ENCODE data around the gene RNF34. TPM values are rescaled to one million over a fixed set of nuclear protein-coding genes. Genes with fewer than 3 reads are reported as not detected.

Gene RNF34
- polyA plus RNA-seq, 2 donors: 13.6 to 13.8 TPM

DNA sequence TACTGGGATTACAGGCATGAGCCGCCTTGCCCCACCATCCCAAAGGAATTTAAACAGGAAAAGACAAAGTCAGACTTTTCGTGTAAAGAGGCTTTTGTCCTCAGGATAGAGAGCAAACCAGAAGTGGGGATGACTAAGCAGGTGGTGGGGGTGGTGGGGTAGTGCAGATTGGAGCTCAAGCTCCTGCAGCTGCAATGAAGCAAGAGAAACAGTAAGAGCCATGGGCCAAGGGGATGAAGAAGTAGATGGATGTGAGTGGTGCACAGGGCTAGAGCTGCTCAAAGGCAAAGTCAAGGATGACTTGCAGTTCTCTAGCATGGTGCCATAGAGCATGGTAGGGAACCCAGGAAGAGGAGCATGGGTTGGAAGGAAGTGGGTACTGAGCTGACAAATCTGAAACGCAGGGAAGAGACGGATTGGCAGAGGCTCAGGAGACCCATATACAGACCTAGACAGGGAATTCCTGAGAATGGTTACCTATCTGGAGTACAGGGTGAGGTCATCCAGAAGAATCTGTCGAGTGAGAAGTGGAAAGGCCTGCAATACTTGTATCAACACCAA is 11.4 kb upstream of the RNF34 start:
- WGBS, 2 donors: 62 to 69% methylated on average over 5 of the region's 5 CpGs
- Histone ChIP-seq H3K4me1 (ENCODE audit: control insufficient read depth in 2 of 2, insufficient read depth in 2 of 2, low read length in 1 of 2) (no peaks in the 10 kb centered on the region), H3K27ac (ENCODE audit: low read depth in 2 of 2, low read length in 1 of 2) (no peak overlapping the region), H3K27me3 (ENCODE audit: control insufficient read depth in 1 of 2, insufficient read depth in 2 of 2, low read length in 2 of 2) (no peaks in the 10 kb centered on the region), H3K9me3 (ENCODE audit: control insufficient read depth in 2 of 2, insufficient read depth in 1 of 2, low read depth in 1 of 2, low read length in 1 of 2) (no peaks in the 10 kb centered on the region), H3K36me3 (ENCODE audit: control insufficient read depth in 2 of 2, insufficient read depth in 2 of 2, low read length in 1 of 2) (no peaks in the 10 kb centered on the region), H3K4me3 (ENCODE audit: low read depth in 1 of 2, low read length in 2 of 2) (no peak overlapping the region)

- H3K27ac ChIP-seq (ENCODE audit: low read depth in 2 of 2, low read length in 1 of 2): no peak overlapping the region
- 54 to 83% methylated on average over 2 of the region's 2 CpGs for WGBS, 2 donors
- H3K4me3 ChIP-seq (ENCODE audit: low read depth in 1 of 2, low read length in 2 of 2): no peak overlapping the region
- H3K9me3 ChIP-seq (ENCODE audit: control insufficient read depth in 2 of 2, insufficient read depth in 1 of 2, low read depth in 1 of 2, low read length in 1 of 2): no peaks in the 10 kb centered on the region
- H3K4me1 ChIP-seq (ENCODE audit: control insufficient read depth in 2 of 2, insufficient read depth in 2 of 2, low read length in 1 of 2): no peaks in the 10 kb centered on the region
- no peaks in the 10 kb centered on the region for H3K27me3 ChIP-seq (ENCODE audit: control insufficient read depth in 1 of 2, insufficient read depth in 2 of 2, low read length in 2 of 2)
- no peaks in the 10 kb centered on the region for H3K36me3 ChIP-seq (ENCODE audit: control insufficient read depth in 2 of 2, insufficient read depth in 2 of 2, low read length in 1 of 2)
Observed at GRCh38 chr12:121390856-121391255, 9.1 kb upstream of the RNF34 start.

- H3K36me3 ChIP-seq (ENCODE audit: control insufficient read depth in 2 of 2, insufficient read depth in 2 of 2, low read length in 1 of 2): no peaks in the 10 kb centered on the region
- no peaks in the 10 kb centered on the region for H3K4me1 ChIP-seq (ENCODE audit: control insufficient read depth in 2 of 2, insufficient read depth in 2 of 2, low read length in 1 of 2)
- WGBS, 2 donors: 63% methylated on average over 10 of the region's 10 CpGs
- no peaks in the 10 kb centered on the region for H3K9me3 ChIP-seq (ENCODE audit: control insufficient read depth in 2 of 2, insufficient read depth in 1 of 2, low read depth in 1 of 2, low read length in 1 of 2)
- H3K27ac ChIP-seq (ENCODE audit: low read depth in 2 of 2, low read length in 1 of 2): no peak overlapping the region
- no peaks in the 10 kb centered on the region for H3K27me3 ChIP-seq (ENCODE audit: control insufficient read depth in 1 of 2, insufficient read depth in 2 of 2, low read length in 2 of 2)
- no peak overlapping the region for H3K4me3 ChIP-seq (ENCODE audit: low read depth in 1 of 2, low read length in 2 of 2)
Observed at GRCh38 chr12:121391619-121392324, 8.1 kb upstream of the RNF34 start.

- H3K27me3 ChIP-seq (ENCODE audit: control insufficient read depth in 1 of 2, insufficient read depth in 2 of 2, low read length in 2 of 2): no peaks in the 10 kb centered on the region
- H3K27ac ChIP-seq (ENCODE audit: low read depth in 2 of 2, low read length in 1 of 2): no peak overlapping the region
- H3K4me3 ChIP-seq (ENCODE audit: low read depth in 1 of 2, low read length in 2 of 2): no peak overlapping the region
- no peaks in the 10 kb centered on the region for H3K4me1 ChIP-seq (ENCODE audit: control insufficient read depth in 2 of 2, insufficient read depth in 2 of 2, low read length in 1 of 2)
- H3K36me3 ChIP-seq (ENCODE audit: control insufficient read depth in 2 of 2, insufficient read depth in 2 of 2, low read length in 1 of 2): no peaks in the 10 kb centered on the region
- no peaks in the 10 kb centered on the region for H3K9me3 ChIP-seq (ENCODE audit: control insufficient read depth in 2 of 2, insufficient read depth in 1 of 2, low read depth in 1 of 2, low read length in 1 of 2)
- WGBS, 2 donors: 79 to 88% methylated on average over 3 of the region's 3 CpGs
Observed at GRCh38 chr12:121392325-121392716, 7.6 kb upstream of the RNF34 start.

DNA sequence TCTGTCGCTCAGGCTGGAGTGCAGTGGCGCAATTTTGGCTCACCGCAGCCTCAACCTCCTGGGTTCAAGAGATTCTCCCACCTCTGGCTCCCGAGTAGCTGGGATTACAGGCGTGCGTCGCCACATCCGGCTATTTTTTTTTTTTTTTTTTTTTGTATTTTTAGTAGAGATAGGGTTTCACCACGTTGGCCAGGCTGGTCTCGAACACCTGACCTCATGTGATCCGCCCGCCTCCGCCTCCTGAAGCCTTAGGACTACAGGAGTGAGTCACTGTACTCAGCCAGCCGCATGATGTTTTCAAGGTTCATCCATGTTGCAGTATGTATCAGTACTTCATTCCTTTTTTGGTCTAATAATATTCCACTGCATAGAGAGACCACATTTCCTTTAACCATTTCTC is 2.4 kb upstream of the RNF34 start:
- H3K9me3 ChIP-seq (ENCODE audit: control insufficient read depth in 2 of 2, insufficient read depth in 1 of 2, low read depth in 1 of 2, low read length in 1 of 2): no peaks in the 10 kb centered on the region
- H3K27ac ChIP-seq (ENCODE audit: low read depth in 2 of 2, low read length in 1 of 2): no peak overlapping the region
- H3K4me1 ChIP-seq (ENCODE audit: control insufficient read depth in 2 of 2, insufficient read depth in 2 of 2, low read length in 1 of 2): no peaks in the 10 kb centered on the region
- no peaks in the 10 kb centered on the region for H3K36me3 ChIP-seq (ENCODE audit: control insufficient read depth in 2 of 2, insufficient read depth in 2 of 2, low read length in 1 of 2)
- WGBS, 2 donors: 95 to 97% methylated on average over 14 of the region's 14 CpGs
- H3K27me3 ChIP-seq (ENCODE audit: control insufficient read depth in 1 of 2, insufficient read depth in 2 of 2, low read length in 2 of 2): no peaks in the 10 kb centered on the region
- no peak overlapping the region for H3K4me3 ChIP-seq (ENCODE audit: low read depth in 1 of 2, low read length in 2 of 2)

DNA sequence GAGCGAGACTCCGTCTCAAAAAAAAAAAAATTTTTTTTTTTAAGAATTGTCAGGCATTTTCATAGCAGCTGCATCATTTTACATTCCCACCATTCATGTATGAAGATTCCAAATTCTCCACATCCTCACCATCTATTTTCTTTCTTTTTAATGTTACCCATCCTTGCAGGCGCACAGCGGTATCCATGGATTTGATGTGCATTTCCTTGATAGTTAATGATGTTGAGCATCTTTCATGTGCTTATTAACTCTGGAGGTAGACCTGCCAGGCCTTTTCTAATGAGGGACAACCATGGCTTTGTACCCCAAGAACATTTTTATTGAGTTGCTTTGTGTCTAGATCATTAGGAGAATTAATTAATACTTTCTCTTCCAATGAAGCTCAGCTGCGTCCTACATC is 1.6 kb upstream of the RNF34 start:
- H3K4me1 ChIP-seq (ENCODE audit: control insufficient read depth in 2 of 2, insufficient read depth in 2 of 2, low read length in 1 of 2): no peaks in the 10 kb centered on the region
- no peak overlapping the region for H3K4me3 ChIP-seq (ENCODE audit: low read depth in 1 of 2, low read length in 2 of 2)
- H3K27me3 ChIP-seq (ENCODE audit: control insufficient read depth in 1 of 2, insufficient read depth in 2 of 2, low read length in 2 of 2): no peaks in the 10 kb centered on the region
- H3K36me3 ChIP-seq (ENCODE audit: control insufficient read depth in 2 of 2, insufficient read depth in 2 of 2, low read length in 1 of 2): no peaks in the 10 kb centered on the region
- H3K27ac ChIP-seq (ENCODE audit: low read depth in 2 of 2, low read length in 1 of 2): no peak overlapping the region
- no peaks in the 10 kb centered on the region for H3K9me3 ChIP-seq (ENCODE audit: control insufficient read depth in 2 of 2, insufficient read depth in 1 of 2, low read depth in 1 of 2, low read length in 1 of 2)
- WGBS, 2 donors: 98% methylated on average over 5 of the region's 5 CpGs

GRCh38 chr12:121400332-121401139 is 618 bp downstream of the RNF34 start:
- no peaks in the 10 kb centered on the region for H3K9me3 ChIP-seq (ENCODE audit: control insufficient read depth in 2 of 2, insufficient read depth in 1 of 2, low read depth in 1 of 2, low read length in 1 of 2)
- H3K4me1 ChIP-seq (ENCODE audit: control insufficient read depth in 2 of 2, insufficient read depth in 2 of 2, low read length in 1 of 2): no peaks in the 10 kb centered on the region
- H3K27ac ChIP-seq (ENCODE audit: low read depth in 2 of 2, low read length in 1 of 2): peak overlapping the region; percentile 92 to 95
- H3K27me3 ChIP-seq (ENCODE audit: control insufficient read depth in 1 of 2, insufficient read depth in 2 of 2, low read length in 2 of 2): no peaks in the 10 kb centered on the region
- H3K4me3 ChIP-seq (ENCODE audit: low read depth in 1 of 2, low read length in 2 of 2): peak overlapping the region; percentile 82 to 92
- H3K36me3 ChIP-seq (ENCODE audit: control insufficient read depth in 2 of 2, insufficient read depth in 2 of 2, low read length in 1 of 2): peaks cover 0 to 3% of the 10 kb centered on the region in 2 donors
- 1% methylated on average over 46 to 48 of the region's 48 CpGs for WGBS, 2 donors

DNA sequence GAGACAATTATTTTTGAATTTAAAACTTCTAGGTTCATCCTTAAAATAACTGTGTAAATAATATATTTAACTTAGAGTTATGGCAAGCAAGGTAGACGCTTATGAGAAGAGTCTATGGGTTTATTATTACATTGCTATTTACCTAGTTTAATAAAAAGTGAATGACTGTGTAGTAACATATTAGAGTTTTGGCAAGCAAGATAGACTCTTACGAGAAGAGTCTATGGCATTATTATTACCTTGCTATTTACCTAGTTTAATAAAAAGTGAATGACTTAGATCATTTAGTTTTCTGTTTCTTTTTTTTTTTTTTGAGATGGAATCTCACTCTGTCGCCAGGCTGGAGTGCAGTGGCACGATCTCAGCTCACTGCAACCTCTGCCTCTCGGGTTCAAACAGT is 3.8 kb downstream of the RNF34 start:
- 94 to 95% methylated on average over 5 of the region's 5 CpGs for WGBS, 2 donors
- Histone ChIP-seq H3K4me1 (ENCODE audit: control insufficient read depth in 2 of 2, insufficient read depth in 2 of 2, low read length in 1 of 2) (no peaks in the 10 kb centered on the region), H3K27me3 (ENCODE audit: control insufficient read depth in 1 of 2, insufficient read depth in 2 of 2, low read length in 2 of 2) (no peaks in the 10 kb centered on the region), H3K36me3 (ENCODE audit: control insufficient read depth in 2 of 2, insufficient read depth in 2 of 2, low read length in 1 of 2) (peaks cover 3% of the 10 kb centered on the region in 2 donors), H3K27ac (ENCODE audit: low read depth in 2 of 2, low read length in 1 of 2) (no peak overlapping the region), H3K4me3 (ENCODE audit: low read depth in 1 of 2, low read length in 2 of 2) (no peak overlapping the region), H3K9me3 (ENCODE audit: control insufficient read depth in 2 of 2, insufficient read depth in 1 of 2, low read depth in 1 of 2, low read length in 1 of 2) (no peaks in the 10 kb centered on the region)

DNA sequence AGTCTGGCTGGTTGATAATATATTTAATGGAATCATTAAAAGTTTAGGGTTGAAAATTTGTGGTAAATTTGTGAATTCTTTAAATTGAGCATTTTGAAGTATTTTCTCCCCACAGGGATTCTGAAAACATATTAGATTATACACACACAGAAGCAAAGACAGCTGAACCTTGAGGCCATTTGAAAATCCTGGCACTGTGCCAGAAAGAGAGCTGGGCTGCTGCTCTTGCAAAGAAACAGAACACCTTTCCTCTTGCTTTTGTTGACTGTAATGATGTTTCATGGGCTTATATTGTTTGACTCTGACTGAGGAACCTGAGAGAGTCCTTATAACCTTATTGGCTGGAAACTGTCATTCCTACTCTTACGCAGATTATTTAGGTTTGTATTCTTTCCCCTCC is 4.8 kb downstream of the RNF34 start:
- peaks cover 3 to 6% of the 10 kb centered on the region in 2 donors for H3K36me3 ChIP-seq (ENCODE audit: control insufficient read depth in 2 of 2, insufficient read depth in 2 of 2, low read length in 1 of 2)
- no peaks in the 10 kb centered on the region for H3K27me3 ChIP-seq (ENCODE audit: control insufficient read depth in 1 of 2, insufficient read depth in 2 of 2, low read length in 2 of 2)
- 95 to 100% methylated on average over 1 of the region's 1 CpG for WGBS, 2 donors
- H3K4me1 ChIP-seq (ENCODE audit: control insufficient read depth in 2 of 2, insufficient read depth in 2 of 2, low read length in 1 of 2): no peaks in the 10 kb centered on the region
- H3K9me3 ChIP-seq (ENCODE audit: control insufficient read depth in 2 of 2, insufficient read depth in 1 of 2, low read depth in 1 of 2, low read length in 1 of 2): no peaks in the 10 kb centered on the region
- H3K4me3 ChIP-seq (ENCODE audit: low read depth in 1 of 2, low read length in 2 of 2): no peak overlapping the region
- H3K27ac ChIP-seq (ENCODE audit: low read depth in 2 of 2, low read length in 1 of 2): no peak overlapping the region

Measured in esophagus (tissue), 2 donors.